ENCODE results near the gene TNFRSF8. TPM values are rescaled to one million over a fixed set of nuclear protein-coding genes. Genes with fewer than 3 reads are reported as not detected.
"Not testable (repeated sequence)": the region's sequence is repeated elsewhere in the genome, so short reads cannot be mapped to it uniquely, and the experiment has no call there.

Gene TNFRSF8
- total RNA-seq, 1 experiment from 2014 or later: 13.4 TPM

DNA sequence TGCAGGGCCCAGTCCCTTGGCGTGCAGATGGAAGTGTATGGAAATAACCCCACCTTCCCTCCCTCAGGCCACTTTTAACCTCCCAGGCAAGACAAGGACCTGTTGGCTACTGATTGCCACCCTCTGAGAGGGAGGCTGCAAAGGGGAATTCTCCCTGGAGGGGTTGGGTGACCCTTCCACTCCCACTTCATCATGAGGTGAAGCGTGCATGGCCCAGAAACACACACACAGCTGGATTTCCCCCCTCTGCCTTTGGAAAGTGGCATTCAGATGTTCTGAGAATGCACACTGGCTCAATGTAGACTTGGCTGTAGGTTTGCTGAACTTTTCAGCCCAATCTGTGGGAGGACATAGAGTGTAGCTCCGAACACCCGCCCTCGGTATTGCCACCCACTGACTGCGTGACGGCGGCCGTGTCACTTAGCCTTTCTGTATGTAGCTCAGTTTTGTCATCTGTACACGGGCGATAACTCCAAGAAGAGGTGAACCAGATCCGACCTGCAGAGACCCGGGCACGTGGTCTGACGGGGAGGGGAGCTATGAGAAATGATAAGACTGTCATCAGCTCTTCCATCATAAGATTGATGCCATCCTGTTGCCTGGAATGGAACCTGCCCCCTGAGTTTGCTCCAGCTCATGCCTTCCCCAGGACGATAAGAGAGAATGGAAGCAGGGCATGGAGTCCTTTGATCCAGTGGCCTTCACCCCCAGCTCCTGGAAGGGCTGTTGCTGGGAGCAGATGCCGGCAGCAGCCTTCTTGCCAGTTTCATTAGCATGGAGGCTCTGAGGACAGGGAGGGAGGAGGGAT lies 24.5 kb upstream of the TNFRSF8 start:
- DNase-seq (ENCODE audit: low read depth): peak; percentile 43

DNA sequence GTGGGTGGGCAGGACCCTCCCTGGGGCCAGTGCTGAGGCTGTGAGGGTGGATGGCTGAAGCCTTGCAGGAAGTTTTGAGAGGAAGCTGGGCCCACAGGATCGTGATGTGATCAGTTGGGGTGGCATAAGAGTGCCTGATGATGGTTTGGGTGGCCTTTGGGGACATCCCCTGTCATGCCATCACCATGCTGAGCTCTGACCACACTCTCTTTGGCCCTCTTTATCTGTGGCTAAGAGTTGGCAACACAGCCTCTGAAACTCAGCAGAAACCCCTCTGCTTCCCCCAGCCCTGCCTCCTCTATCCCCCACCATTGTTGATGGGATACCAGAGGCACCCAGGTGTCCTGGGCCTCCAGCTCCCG lies 24.0 kb upstream of the TNFRSF8 start:
- no peak for DNase-seq (ENCODE audit: low read depth)

DNA sequence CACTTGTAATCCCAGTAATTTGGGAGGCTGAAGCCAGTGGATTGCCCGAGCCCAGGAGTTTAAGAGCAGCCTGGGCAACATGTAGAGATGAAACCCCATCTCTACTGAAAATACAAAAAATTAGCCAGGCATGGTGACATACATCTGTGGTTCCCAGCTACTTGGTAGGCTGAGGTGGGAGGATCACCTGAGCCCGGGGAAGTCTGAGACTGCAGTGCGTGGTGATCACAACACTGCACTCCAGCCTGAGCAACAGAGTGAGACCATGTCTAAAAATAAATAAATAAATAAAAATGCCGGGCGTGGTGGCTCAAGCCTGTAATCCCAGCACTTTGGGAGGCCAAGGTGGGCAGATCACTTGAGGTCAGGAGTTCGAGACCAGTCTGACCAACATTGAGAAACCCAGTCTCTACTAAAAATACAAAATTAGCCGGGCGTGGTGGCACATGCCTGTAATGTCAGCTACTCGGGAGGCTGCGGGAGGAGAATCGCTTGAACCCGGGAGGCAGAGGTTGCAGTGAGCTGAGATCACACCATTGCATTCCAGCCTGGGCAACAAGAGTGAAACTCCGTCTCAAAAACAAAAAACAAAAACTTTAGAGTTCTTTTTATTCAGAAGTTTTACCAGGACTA lies 23.2 kb upstream of the TNFRSF8 start:
- DNase-seq (ENCODE audit: low read depth): not testable (repeated sequence)

DNA sequence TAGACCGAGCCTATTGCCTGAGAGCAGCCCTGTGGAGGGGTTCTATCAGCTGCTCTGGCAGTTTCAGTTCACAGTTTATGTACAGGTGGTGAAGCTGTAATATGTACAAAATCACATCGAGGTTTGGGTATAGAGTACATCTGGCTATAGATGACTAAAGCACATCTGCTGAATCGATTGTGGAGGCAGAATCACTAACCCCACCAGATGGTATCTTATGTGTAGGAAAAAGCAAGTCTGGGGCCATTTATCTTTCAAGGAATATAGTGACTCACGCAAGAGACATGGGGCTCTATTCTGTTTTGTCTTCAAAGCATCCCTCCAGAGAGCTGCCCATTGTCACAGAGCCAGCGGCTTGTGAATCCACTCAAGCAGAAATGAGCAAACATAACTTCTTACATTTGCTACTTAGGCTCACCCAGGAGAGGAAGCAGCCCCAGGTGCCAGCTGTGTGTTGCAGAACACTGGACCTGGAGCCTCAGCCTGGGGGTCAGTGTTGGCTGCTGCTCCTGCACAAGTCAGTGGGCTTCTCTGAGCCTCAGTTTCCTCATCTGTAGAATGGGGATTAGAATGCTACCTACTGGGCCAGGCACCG lies 22.5 kb upstream of the TNFRSF8 start:
- peak; percentile 95 for DNase-seq (ENCODE audit: low read depth)

DNA sequence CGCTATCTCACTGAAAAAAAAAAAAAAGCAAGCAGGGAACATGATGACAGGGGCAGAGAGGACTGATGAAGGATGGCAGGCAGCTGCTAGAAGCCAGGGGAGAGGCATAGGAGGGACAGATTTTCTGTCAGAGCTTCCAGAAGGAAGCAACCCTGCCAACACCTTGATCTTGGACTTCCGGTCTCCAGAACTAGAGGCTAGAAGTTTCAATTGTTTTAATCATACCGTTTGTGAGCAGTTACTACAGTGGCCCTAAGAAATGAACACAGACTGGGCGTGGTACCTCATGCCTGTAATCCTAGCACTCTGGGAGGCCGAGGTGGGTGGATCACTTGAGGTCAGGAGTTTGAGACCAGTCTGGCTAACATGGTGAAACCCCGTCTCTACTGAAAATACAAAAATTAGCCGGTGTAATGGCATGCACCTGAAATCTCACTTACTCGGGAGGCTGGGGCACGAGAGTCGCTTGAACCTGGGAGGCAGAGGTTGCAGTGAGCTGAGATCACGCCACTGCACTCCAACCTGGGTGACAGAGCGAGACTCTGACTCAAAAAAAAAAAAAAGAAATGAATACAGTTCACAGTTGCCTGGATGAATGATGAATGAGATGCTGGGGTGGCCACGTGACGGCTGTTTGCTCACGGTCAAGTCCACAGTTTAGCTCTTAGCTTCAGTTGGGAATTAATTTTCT lies 18.8 kb upstream of the TNFRSF8 start:
- DNase-seq (ENCODE audit: low read depth): peak; percentile 69

DNA sequence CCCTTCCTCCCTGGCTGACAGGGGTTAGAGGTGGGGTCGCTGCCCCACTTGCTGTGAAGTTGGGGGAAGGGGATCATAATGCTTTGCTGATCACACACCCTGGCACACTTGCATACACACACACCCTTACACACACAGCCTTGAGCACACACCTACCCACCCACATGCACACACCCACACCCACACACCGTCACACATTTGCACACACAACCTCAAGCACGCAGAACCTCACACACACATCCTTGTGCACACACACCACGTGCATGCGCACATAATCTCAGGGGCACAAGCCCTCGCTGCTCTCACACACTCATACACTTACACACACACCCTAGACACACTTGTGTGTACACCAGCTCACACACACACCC lies 16.4 kb upstream of the TNFRSF8 start:
- no peak for DNase-seq (ENCODE audit: low read depth)

DNA sequence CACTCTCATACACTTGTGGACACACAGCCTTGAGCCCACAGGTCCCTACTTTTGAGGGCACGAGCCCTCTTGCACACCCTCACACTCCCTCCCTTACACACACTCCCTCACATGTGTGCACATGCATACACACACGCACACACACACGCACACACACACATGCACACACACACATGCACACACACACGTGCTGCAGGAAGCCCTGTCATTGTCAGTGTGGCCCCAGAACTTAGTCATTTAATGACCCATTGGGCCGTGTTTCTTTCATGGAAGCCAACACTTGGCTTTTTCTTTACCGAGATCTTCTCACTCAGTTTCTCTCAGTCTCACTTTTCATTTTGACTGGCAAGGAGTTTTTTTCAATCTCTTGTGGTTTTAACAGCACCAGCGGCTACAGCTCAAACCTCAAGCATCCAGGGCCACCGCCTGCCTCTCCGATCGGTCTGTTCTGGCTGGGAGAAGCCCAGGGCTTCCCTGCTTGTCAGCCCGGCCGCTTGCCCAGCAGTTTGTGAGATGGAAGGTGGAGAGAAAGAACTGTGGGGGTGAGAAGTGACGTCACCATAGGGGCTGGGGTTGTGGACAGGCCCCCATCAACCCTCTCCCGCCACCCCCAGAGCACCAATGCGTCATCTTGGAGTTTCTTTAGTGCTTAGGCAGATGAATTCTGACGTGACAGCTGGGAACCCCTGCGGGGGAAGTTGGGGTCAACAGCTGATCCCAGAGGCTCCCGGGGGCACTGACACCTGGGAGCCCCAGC lies 15.8 kb upstream of the TNFRSF8 start:
- DNase-seq (ENCODE audit: low read depth): peak; percentile 74

DNA sequence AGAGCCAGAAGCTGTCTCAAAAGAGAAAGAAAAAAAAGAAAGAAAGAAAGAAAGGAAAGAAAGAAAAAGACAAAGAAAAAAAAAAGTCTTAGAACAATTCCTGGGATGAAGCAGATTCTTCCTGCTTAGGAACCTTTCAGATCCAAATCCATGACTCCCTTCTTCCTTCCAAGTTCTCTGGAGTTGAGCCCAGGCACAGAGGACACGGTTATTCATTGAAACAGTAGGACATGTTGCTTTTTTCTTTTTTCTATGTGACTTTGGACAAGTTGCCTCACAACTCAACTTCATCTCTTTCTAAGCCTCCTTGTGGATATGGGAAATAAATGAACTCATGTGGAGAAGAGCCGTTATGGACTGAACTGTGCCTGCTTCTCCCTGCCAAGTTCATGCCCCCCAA lies 14.7 kb upstream of the TNFRSF8 start:
- no peak for DNase-seq (ENCODE audit: low read depth)

DNA sequence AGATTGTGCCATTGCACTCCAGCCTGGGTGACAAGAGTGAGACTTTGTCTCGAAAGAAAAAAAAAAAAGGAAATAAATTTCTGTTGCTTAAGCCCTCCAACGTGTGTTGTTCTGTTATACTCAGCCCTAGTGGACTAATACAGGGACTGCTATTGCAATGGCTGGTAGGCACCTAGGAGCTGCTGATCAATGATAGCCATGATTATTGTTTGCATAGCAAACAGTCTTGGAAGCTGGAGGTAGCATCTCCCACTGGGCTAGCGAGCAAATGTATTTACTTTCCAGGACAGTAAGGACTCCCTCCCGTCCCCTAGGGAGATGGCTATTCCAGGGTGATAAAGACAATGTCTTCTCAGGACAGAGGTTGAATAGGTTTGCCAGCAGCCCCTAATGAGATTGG lies 13.5 kb upstream of the TNFRSF8 start:
- no peak for DNase-seq (ENCODE audit: low read depth)

DNA sequence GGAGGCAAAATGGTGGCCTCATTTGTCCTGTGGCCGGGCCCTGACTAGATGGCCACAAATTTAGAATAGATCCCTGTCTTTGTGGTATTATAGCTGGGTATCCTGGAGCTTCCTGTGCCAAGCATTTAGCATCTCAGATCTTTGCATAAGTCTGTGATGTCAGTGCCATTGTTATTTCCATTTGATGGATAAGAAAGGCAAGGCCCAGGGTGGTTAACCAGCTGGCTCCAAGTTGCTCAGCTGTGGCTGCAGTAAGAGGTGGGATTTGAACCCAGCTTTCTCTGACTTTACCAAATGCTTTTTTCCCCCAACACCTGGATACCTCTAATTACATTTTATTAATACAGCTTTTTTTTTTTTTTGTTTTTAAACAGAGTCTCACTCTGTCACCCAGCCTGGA lies 11.7 kb upstream of the TNFRSF8 start:
- DNase-seq (ENCODE audit: low read depth): no peak

DNA sequence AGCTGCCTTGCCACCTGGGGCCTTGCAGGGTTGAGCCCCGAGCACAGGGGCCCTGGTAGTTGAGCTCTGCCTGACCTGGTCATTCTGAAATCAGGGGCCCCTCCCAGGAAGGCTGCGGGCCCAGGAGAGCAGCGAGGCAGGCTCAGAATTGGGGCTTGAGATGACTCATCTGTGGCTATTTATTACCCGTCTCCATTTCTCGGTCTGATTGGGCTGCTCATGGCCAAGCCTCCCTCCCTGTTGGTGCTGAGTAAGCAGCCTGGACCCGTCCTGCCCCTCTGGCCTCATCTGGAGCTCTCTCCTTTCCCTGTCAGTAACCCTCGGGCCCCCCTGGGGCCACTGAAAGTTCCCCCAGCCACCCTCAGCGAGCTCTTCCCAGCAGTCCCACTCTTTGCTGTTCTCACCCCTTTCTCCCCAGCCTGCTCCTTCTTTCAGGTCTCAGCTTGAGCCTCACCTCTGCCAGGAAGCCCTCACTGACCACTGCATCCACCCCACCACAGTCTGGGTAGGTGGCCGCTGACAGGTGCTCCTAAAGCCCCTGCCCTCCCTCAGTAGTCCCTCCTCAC lies 11.0 kb upstream of the TNFRSF8 start:
- peak; percentile 90 for DNase-seq (ENCODE audit: low read depth)

DNA sequence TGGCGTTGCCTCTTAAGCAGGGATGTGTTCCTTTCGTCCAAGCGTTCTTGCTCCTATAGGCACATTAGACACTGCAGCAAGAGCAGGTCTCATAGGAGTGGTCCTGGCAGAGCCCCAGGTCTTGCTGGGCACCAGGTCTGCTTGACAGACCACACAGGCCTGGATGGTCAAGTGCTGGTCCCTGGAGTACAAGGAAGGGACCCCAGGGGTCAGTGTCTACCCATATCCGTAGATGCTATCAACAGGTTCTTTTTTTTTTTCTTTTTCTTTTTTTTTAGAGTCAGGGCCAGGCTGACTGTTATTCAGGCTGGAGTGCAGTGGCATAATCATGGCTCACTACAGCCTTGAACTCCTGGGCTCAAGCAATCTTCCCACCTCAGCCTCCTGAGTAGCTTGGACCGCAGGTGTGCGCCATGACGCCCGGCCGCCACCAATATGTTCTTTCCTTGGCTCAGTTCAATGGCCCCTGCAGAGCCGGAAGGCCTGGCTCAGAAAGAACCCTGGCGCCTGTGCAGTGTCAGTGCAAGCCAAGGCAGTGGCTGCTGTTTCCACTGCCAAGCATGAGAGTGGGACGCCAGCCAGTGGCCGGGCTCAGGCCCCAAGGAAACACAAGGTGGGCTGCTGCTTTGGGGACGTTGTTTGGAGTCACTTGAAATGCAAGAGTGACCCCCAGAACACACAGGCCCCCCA lies 10.0 kb upstream of the TNFRSF8 start:
- no peak for DNase-seq (ENCODE audit: low read depth)

DNA sequence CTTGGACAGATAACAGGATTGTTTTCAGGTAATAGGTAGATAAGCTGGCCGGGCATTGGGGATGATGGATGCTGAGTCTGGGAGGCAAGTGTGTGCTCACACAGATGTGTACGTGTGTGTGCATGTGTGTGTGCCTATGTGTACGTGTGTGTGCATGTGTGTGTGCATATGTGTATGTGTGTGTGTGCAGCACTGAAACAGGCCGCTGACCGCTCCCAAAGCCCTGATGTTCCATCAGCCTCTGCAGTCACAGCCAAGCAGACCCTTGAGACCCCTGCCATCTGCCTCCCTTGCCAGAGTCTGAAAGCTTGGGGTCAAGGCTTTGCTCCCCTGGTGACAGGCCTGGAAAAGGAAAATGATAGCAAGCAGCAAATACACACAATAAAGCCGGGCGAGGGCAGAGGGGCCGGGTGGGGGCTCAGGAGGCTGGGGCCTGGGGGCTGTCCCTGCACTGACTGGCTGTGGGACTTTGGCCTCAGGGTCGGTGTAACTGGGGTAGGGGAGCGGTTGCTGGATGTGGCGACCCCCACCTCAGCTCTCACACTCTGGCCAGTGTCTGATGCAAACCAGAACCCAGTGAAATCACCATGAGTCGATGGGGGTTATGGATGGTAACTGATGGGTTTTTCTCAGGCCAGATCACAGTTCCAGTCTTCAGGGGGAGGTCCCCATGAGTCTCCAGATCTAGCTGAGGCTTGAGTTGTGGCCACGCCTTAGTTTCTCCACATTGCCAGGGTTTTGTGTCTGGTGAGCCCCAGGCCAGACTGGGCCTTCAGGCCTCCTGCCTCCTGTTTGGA lies 9.2 kb upstream of the TNFRSF8 start:
- no peak for DNase-seq (ENCODE audit: low read depth)

DNA sequence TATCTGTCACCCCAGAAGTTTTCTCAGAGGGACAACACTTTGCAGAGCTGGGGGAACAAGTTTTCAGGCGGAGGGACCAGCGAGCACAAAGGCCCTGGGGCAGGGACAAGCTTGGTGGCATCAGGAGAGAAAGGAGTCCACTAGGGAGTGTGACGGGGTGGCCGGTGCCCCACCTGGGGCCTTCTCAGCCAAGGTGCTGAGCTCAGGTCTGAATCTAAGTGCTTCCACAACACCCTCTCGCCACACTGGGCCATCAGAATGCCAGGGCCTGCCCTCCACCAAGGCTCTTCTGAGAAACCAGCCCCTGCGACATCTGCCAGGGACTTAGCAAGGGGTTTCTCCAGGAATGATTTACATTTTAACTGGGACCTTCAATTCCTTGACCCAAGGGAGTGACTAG lies 7.8 kb upstream of the TNFRSF8 start:
- no peak for DNase-seq (ENCODE audit: low read depth)

DNA sequence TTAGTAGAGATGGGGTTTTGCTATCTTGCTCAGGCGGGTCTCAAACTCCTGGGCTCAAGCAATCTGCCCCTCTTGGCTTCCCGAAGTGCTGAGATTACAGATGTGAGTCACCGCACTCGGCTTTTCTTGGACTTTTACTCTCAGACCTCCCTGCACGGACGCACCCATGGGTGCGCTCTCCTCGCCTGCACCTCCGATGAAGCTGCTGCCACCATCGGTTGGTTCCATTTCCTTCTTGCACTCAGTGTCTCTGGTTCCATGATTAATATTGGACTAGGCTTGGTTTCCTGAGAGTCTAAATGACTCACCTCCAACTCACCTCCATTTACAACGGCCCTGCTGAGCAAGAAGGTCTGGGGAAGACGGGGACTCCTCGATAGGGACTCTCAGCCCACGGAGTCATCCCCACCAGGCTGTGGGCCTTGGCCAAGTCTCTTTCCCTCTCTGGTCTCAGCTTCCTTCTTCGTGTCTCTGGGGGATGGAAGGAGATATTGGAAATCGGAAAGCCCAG lies 6.7 kb upstream of the TNFRSF8 start:
- DNase-seq (ENCODE audit: low read depth): peak; percentile 69

DNA sequence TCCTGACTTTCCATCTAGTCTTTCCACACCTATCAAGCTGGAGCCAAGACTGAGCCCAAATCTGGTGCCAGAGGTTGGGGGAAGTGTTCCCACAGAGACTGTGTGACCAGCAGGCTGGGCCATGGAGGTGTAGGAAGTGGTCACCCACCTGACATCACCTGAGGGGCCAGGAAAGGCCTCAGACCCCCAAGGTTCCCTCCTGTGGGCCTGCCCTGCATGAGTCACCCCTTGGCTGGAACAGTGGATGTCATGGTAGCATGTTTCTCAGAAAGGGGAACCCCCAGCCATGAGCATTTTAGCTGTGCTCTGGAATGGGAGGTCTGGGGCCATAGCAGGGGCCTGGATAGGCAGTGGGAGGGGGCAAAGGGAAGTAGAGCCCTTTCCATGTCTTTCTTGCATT lies 5.7 kb upstream of the TNFRSF8 start:
- peak; percentile 68 for DNase-seq (ENCODE audit: low read depth)

DNA sequence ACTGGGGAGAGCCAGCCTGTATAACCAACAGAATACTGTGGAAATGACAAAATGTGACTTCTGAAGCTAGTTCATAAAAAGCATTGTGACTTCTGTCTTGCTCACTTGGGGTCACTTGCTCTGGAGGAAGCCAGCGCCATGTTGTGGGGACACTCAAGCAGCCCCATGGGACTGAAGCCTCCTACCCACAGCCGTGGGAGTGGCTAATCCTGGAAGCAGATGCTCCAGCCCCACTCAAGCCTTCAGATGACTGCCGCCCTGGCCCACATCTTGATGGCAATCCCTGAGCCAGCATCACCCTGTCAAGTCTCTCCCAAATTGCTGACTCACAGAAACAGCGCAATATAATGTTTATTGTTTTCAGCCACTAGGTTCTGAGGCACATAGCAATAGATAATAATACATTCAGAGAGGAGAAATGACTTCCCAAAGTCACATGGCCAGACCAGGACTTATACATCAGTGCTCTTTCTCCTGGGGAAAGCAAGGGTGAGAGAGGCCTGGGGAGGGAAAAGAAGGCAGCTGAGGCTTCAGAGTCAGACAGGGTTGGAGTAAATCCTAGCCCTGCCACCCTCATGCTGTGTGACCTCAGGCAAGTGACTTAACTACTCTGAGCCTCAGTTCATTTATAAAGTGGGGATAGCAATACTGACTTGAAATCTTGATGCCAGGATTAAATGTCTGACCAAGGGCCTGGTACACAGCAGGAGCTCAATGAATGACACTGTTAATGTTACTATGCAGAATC lies 5.0 kb upstream of the TNFRSF8 start:
- no peak for DNase-seq (ENCODE audit: low read depth)

DNA sequence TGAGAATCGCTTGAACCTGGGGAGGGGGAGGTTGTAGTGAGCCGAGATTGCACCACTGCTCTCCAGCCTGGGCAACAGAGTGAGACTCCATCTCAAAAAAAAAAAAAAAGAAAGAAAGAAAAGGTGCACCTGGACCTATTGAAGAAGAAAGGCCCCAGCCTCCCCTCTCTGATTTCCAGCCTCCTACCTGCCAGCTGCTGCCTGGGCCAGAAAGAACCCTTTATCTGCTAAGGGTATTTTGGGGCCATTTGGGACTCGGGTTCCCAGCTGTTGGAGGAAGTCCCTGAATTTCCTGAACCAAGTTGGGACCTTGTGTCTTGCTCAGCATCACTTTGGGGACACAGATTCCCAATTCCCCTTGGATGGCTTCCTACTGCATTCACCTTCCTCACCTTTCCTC lies 3.9 kb upstream of the TNFRSF8 start:
- no peak for DNase-seq (ENCODE audit: low read depth)

Measured in Daoy (cell line).